Fibroblast of pulmonary artery (primary cell): Measurements from ENCODE around the gene RPL26.

Experiments used
- DNase-seq: peaks from one replicate; pipeline ENCODE4 v3.0.0-alpha.2; 2010; ENCODE audit warnings: low read depth
- H3K4me3 ChIP-seq: replicated peaks from 2 replicates; pipeline ENCODE4 v1.5.1; 2011; ENCODE audit warnings: low read depth, mild to moderate bottlenecking, control low read depth, low read length, moderate library complexity
- CTCF ChIP-seq: IDR thresholded peaks from 2 replicates; pipeline ENCODE4 v1.5.1; 2011; ENCODE audit warnings: mild to moderate bottlenecking, control low read depth, low read length, inconsistent platforms; ENCODE audit errors: missing control alignments

The RPL26 gene

GRCh38 chr17:8419305-8419704 lies 36.3 kb upstream of the RPL26 start:
- H3K4me3 ChIP-seq, result no peak overlapping the region
- TF ChIP-seq CTCF, result no peak
- DNase-seq, result no peak

GRCh38 chr17:8418471-8418870 lies 35.5 kb upstream of the RPL26 start:
- TF ChIP-seq CTCF, result no peak
- DNase-seq, result no peak
- no peak overlapping the region for H3K4me3 ChIP-seq

GRCh38 chr17:8417806-8418205 lies 34.8 kb upstream of the RPL26 start:
- H3K4me3 ChIP-seq, result no peak overlapping the region
- no peak for TF ChIP-seq CTCF
- DNase-seq, result no peak

- no peak overlapping the region for H3K4me3 ChIP-seq
- DNase-seq, result no peak
- no peak for TF ChIP-seq CTCF
Measured at GRCh38 chr17:8413938-8414337, 30.9 kb upstream of the RPL26 start.

- H3K4me3 ChIP-seq, result no peak overlapping the region
- TF ChIP-seq CTCF, result no peak
- DNase-seq, result no peak
Measured at GRCh38 chr17:8413328-8413727, 30.3 kb upstream of the RPL26 start.

- TF ChIP-seq CTCF, result no peak
- no peak for DNase-seq
- no peak overlapping the region for H3K4me3 ChIP-seq
Measured at GRCh38 chr17:8412089-8412488, 29.1 kb upstream of the RPL26 start.

- DNase-seq, result no peak
- no peak for TF ChIP-seq CTCF
- H3K4me3 ChIP-seq, result no peak overlapping the region
Measured at GRCh38 chr17:8410883-8411238, 27.9 kb upstream of the RPL26 start.
